Activated CD4-positive, alpha-beta T cell treated with anti-CD3 and anti-CD28 coated beads, Interleukin-2, amount 10 ng/mL, durations not matched to agents 7 days and 5 days (primary cell): ENCODE measurements around the gene FURIN. TPM values are rescaled to one million over a fixed set of nuclear protein-coding genes. Genes with fewer than 3 reads are reported as not detected.
"Not testable (repeated sequence)": the region's sequence is repeated elsewhere in the genome, so short reads cannot be mapped to it uniquely, and the experiment has no call there.

ENCODE experiments used
- CTCF ChIA-PET: fragments of 350-600 bp; sonication (Branson Sonifier 250); formaldehyde crosslinking; loops from one replicate; lab custom pipeline; 2021; ENCODE audit warnings: antibody characterized with exemption; lab: Charles Lee
- POLR2A ChIA-PET: fragments of 350-600 bp; sonication (Branson Sonifier 250); formaldehyde crosslinking; loops from one replicate; lab custom pipeline; 2021; ENCODE audit warnings: antibody characterized with exemption; lab: Charles Lee
- DNase-seq: peaks from one replicate; pipeline ENCODE4 v3.0.0-alpha.2; 2020
- H3K27ac Mint-ChIP-seq: one replicate; pipeline ENCODE4 v1.8.0; 2021; ENCODE audit warnings: mild to moderate bottlenecking, moderate library complexity, mixed read lengths
- H3K27me3 Mint-ChIP-seq: one replicate; pipeline ENCODE4 v1.8.0; 2021; ENCODE audit warnings: mixed read lengths
- H3K36me3 Mint-ChIP-seq: one replicate; pipeline ENCODE4 v1.8.0; 2021; ENCODE audit warnings: low read depth, mixed read lengths
- H3K4me1 Mint-ChIP-seq: one replicate; pipeline ENCODE4 v1.8.0; 2021; ENCODE audit warnings: mixed read lengths
- H3K4me3 Mint-ChIP-seq: one replicate; pipeline ENCODE4 v1.8.0; 2021; ENCODE audit warnings: mild to moderate bottlenecking, moderate library complexity, mixed read lengths
- H3K9me3 Mint-ChIP-seq: one replicate; pipeline ENCODE4 v1.8.0; 2021; ENCODE audit warnings: mixed read lengths
- total RNA-seq, 2 experiments: library from RNA; stranded (reverse); gene quantifications; one replicate each; pipeline ENCODE4 v1.2.3, GENCODE V29; 2021

The FURIN gene
- total RNA-seq, 2 experiments from 2014 or later = 148 to 153 TPM

DNA sequence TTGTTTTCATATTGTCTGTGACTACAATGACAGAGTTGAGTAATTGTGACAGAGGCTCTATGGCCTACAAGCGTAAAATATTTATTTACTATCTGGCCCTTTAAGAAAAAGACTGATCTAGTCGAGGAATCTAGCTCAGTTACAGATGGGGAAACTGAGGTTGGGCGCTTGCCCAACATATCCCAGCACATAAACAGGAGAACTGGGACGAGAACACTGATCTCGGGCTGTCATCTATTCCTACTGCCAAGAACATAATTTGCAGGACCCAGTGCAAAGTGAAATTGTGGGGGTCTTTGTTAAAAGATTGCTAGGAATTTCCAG lies 17.9 kb downstream of the FURIN start:
- H3K4me3 Mint-ChIP-seq = no peak overlapping the region
- DNase-seq = no peak
- no peaks in the 10 kb centered on the region for H3K27me3 Mint-ChIP-seq
- no peaks in the 10 kb centered on the region for H3K9me3 Mint-ChIP-seq
- peaks cover 35% of the 10 kb centered on the region for H3K4me1 Mint-ChIP-seq
- ChIA-PET CTCF (interaction anchor here (0.7 to 3.7 kb wide), 36 partner anchors 9 to 567 kb away, joined by 3 to 25 read pairs (median 5); partner anchors contain the start of genes BLM, FURIN, HDDC3 and MAN2A2), POLR2A (interaction anchor here (0.6 kb wide), 1 partner anchor 40 kb away, joined by 3 read pairs; no protein-coding TSS in a partner anchor)
- H3K27ac Mint-ChIP-seq = peak overlapping the region; percentile 78
- peaks cover 3% of the 10 kb centered on the region for H3K36me3 Mint-ChIP-seq

DNA sequence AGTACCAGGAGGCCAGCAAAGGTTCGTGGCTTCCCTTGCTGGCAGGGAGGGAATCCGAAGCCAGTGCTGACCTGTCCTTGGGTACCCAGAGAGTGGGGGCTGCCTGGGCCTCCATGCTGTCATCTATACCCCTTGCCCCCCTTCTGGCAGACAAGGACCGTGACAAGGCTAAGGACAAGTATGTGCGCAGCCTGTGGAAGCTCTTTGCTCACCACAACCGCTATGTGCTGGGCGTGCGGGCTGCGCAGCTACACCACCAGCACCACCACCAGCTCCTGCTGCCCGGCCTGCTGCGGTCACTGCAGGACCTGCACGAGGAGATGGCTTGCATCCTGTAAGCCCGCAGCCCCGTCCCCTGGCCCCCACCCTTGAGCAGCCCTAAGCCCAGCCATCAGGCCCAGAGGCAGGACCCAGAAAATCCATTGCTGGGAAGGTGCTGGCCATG lies 18.7 kb downstream of the FURIN start:
- Mint-ChIP-seq H3K27me3 (no peaks in the 10 kb centered on the region), H3K4me3 (no peak overlapping the region), H3K36me3 (peaks cover 5% of the 10 kb centered on the region), H3K27ac (no peak overlapping the region), H3K4me1 (peaks cover 35% of the 10 kb centered on the region), H3K9me3 (no peaks in the 10 kb centered on the region)
- CTCF ChIA-PET = interaction anchor here (1.1 to 3.7 kb wide), 11 partner anchors 8 to 273 kb away, joined by 3 to 25 read pairs (median 10); partner anchors contain the start of gene HDDC3
- no peak for DNase-seq
- POLR2A ChIA-PET = no interaction called here

DNA sequence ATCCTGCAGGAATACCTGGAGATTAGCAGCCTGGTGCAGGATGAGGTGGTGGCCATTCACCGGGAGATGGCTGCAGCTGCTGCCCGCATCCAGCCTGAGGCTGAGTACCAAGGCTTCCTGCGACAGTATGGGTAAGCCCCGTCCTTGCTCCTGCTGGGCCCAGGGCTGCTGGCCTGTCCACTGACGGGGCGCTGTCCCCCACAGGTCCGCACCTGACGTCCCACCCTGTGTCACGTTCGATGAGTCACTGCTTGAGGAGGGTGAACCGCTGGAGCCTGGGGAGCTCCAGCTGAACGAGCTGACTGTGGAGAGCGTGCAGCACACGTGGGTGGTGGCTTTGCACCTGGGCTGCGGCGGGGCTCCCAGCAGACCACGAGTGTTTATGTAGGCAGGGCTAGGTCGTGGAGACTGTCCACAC lies 20.9 kb downstream of the FURIN start:
- no peak for DNase-seq
- Mint-ChIP-seq H3K36me3 (peaks cover 6% of the 10 kb centered on the region), H3K4me1 (peaks cover 24% of the 10 kb centered on the region), H3K9me3 (no peaks in the 10 kb centered on the region), H3K4me3 (no peak overlapping the region), H3K27ac (no peak overlapping the region), H3K27me3 (no peaks in the 10 kb centered on the region)
- ChIA-PET POLR2A (no interaction called here), CTCF (interaction anchor here (1.1 to 1.3 kb wide), 4 partner anchors 15 to 249 kb away, joined by 3 to 4 read pairs (median 4); no protein-coding TSS in a partner anchor)

DNA sequence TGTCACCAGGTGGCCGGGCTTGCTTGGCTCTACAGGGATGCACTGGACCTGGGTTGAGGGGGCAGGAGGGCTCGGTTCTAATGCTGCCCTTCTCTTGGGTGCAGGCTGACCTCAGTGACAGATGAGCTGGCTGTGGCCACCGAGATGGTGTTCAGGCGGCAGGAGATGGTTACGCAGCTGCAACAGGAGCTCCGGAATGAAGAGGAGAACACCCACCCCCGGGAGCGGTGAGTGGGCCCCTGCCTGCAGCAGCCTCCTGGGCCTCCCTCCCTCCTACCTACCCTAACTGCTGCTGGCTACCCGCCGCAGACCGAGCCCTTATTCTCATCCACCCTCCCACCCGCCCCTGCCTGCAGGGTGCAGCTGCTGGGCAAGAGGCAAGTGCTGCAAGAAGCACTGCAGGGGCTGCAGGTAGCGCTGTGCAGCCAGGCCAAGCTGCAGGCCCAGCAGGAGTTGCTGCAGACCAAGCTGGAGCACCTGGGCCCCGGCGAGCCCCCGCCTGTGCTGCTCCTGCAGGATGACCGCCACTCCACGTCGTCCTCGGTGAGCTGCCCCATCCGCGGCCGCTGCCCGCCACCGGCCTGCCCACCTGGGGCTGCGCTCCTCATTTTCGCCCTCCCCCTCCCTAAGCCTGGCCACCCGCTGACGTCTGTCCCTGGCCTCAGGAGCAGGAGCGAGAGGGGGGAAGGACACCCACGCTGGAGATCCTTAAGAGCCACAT lies 21.5 kb downstream of the FURIN start:
- POLR2A ChIA-PET = no interaction called here

DNA sequence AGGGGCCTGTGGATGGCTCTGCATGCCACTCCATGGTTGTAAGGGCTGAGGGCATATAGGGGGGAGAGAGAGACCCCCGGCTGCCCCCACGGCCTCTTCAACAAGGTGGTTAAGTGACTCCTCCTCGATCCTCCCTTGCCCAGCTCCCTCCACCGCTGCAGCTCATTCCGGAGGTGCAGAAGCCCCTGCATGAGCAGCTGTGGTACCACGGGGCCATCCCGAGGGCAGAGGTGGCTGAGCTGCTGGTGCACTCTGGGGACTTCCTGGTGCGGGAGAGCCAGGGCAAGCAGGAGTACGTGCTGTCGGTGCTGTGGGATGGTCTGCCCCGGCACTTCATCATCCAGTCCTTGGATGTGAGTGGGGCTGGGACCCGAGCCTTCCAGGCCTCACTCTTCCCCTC lies 22.5 kb downstream of the FURIN start:
- peaks cover 11% of the 10 kb centered on the region for H3K4me1 Mint-ChIP-seq
- no peaks in the 10 kb centered on the region for H3K27me3 Mint-ChIP-seq
- CTCF ChIA-PET = interaction anchor here (1.1 kb wide), 1 partner anchor 12 kb away, joined by 3 read pairs; the partner anchor contains the start of gene MAN2A2
- H3K36me3 Mint-ChIP-seq = peaks cover 6% of the 10 kb centered on the region
- POLR2A ChIA-PET = no interaction called here
- no peak overlapping the region for H3K4me3 Mint-ChIP-seq
- H3K9me3 Mint-ChIP-seq = no peaks in the 10 kb centered on the region
- DNase-seq = no peak
- no peak overlapping the region for H3K27ac Mint-ChIP-seq

More for the DNA sequence above, 21.5 kb downstream of the FURIN start:
- Mint-ChIP-seq H3K27ac (no peak overlapping the region), H3K4me1 (peaks cover 20% of the 10 kb centered on the region), H3K9me3 (no peaks in the 10 kb centered on the region), H3K4me3 (no peak overlapping the region), H3K36me3 (peaks cover 6% of the 10 kb centered on the region), H3K27me3 (no peaks in the 10 kb centered on the region)
- no peak for DNase-seq
- CTCF ChIA-PET = interaction anchor here (1.1 to 1.3 kb wide), 5 partner anchors 13 to 250 kb away, joined by 3 to 4 read pairs (median 3); partner anchors contain the start of gene MAN2A2

DNA sequence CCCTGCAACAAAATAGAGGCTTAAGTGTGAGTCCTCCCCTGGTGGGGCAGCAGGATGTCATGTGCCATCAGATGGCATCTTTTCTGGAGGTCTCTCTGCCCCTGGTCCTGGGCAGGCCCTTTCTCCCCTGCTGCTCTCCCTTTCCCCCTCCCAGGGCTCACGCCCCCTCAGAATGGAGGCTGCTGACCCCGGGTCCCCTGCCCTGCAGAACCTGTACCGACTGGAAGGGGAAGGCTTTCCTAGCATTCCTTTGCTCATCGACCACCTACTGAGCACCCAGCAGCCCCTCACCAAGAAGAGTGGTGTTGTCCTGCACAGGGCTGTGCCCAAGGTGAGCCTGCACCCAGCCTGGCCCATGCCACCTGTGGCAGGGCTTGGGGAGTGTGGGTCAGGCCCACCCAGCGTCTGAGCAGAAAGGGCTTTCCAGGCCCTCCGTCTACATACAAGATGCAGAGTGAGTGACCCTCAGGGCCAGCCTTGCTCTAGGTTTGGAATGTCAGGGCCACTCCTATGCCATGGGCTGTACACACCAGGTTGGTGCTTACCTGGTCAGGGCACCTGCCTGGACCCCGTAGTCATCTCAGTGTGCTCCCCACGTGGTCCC lies 23.1 kb downstream of the FURIN start:
- no peak for DNase-seq
- no peak overlapping the region for H3K4me3 Mint-ChIP-seq
- ChIA-PET POLR2A (no interaction called here), CTCF (no interaction called here)
- H3K36me3 Mint-ChIP-seq = peaks cover 6% of the 10 kb centered on the region
- no peak overlapping the region for H3K27ac Mint-ChIP-seq
- peaks cover 4% of the 10 kb centered on the region for H3K4me1 Mint-ChIP-seq
- no peaks in the 10 kb centered on the region for H3K27me3 Mint-ChIP-seq
- H3K9me3 Mint-ChIP-seq = no peaks in the 10 kb centered on the region

DNA sequence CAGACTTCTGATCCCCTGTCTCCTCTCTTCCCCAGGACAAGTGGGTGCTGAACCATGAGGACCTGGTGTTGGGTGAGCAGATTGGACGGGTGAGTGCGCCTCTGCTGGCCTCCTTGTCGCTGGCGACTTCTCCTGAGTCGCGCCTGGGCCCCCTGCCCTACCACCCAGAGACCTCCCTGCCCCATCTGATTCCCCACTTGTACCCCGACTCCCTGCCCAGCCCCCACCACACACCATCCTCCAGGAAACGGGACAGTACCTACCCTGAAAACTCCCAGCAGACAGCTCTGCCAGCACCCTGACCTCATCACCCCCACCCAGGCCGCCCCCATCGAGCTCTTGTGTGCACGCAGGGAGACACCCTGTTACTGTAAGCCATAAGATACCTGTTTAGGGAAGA lies 23.6 kb downstream of the FURIN start:
- H3K36me3 Mint-ChIP-seq = peaks cover 6% of the 10 kb centered on the region
- peaks cover 2% of the 10 kb centered on the region for H3K4me1 Mint-ChIP-seq
- H3K4me3 Mint-ChIP-seq = no peak overlapping the region
- POLR2A ChIA-PET = no interaction called here
- CTCF ChIA-PET = no interaction called here
- H3K9me3 Mint-ChIP-seq = no peaks in the 10 kb centered on the region
- no peak for DNase-seq
- no peaks in the 10 kb centered on the region for H3K27me3 Mint-ChIP-seq
- no peak overlapping the region for H3K27ac Mint-ChIP-seq

DNA sequence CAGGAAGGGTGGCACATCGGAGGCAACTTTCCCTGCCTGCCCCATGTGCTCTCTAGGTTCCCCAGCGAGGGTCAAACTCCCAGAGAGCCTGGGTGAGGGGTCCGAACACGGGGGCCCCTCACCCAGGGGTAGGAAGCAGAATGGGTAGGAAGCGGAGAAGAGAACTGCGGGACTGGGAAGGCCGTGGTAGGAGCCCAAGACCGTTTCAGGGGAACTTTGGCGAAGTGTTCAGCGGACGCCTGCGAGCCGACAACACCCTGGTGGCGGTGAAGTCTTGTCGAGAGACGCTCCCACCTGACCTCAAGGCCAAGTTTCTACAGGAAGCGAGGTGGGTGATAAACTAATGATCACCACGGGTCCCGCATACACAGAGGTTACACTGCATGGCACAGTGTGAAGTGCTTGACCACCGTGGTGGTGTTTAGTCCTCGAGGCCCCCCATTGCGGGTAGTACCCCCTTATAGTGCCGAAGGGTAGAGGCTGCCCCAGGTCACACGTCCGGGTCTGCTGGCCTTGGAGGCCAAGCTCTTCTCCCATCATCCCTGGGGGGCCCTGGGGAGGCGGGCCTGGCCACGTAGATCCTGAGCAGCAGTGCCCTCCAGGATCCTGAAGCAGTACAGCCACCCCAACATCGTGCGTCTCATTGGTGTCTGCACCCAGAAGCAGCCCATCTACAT lies 24.2 kb downstream of the FURIN start:
- Mint-ChIP-seq H3K4me3 (no peak overlapping the region), H3K36me3 (peaks cover 6% of the 10 kb centered on the region), H3K27me3 (no peaks in the 10 kb centered on the region), H3K4me1 (peaks cover 2% of the 10 kb centered on the region), H3K27ac (no peak overlapping the region), H3K9me3 (no peaks in the 10 kb centered on the region)
- POLR2A ChIA-PET = no interaction called here
- DNase-seq = no peak
- CTCF ChIA-PET = interaction anchor here (0.9 kb wide), 1 partner anchor 245 kb away, joined by 4 read pairs; no protein-coding TSS in a partner anchor

DNA sequence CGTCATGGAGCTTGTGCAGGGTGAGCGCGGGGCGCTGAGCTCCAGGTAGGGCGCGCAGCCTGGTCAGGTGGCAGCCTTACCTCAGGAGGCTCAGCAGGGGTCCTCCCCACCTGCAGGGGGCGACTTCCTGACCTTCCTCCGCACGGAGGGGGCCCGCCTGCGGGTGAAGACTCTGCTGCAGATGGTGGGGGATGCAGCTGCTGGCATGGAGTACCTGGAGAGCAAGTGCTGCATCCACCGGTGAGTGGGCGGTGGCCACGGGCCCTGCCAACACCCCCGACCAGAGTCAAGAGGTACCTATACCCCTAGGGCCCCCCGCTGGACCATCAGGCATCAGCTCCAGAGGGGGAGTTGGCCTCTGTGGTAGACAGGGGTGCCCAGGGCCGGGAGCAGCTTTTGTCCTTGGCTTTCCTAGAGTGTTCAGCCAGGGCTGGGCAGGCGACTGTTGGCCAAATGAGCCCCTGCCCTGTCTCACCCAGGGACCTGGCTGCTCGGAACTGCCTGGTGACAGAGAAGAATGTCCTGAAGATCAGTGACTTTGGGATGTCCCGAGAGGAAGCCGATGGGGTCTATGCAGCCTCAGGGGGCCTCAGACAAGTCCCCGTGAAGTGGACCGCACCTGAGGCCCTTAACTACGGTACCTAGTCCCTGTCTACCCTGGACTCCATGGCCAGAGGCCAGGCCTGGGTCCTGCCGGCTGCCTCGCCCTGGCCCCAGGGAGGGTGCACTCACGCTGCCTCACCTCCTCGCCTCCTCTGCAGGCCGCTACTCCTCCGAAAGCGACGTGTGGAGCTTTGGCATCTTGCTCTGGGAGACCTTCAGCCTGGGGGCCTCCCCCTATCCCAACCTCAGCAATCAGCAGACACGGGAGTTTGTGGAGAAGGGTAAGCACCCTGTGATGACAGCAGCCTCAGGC lies 25.0 kb downstream of the FURIN start:
- no peak for DNase-seq
- Mint-ChIP-seq H3K27me3 (no peaks in the 10 kb centered on the region), H3K4me3 (no peak overlapping the region), H3K4me1 (peaks cover 2% of the 10 kb centered on the region), H3K27ac (no peak overlapping the region), H3K9me3 (no peaks in the 10 kb centered on the region), H3K36me3 (peaks cover 6% of the 10 kb centered on the region)
- ChIA-PET CTCF (interaction anchor here (0.9 to 3.4 kb wide), 3 partner anchors 7 to 246 kb away, joined by 4 to 22 read pairs (median 5); partner anchors contain the start of gene MAN2A2), POLR2A (no interaction called here)

DNA sequence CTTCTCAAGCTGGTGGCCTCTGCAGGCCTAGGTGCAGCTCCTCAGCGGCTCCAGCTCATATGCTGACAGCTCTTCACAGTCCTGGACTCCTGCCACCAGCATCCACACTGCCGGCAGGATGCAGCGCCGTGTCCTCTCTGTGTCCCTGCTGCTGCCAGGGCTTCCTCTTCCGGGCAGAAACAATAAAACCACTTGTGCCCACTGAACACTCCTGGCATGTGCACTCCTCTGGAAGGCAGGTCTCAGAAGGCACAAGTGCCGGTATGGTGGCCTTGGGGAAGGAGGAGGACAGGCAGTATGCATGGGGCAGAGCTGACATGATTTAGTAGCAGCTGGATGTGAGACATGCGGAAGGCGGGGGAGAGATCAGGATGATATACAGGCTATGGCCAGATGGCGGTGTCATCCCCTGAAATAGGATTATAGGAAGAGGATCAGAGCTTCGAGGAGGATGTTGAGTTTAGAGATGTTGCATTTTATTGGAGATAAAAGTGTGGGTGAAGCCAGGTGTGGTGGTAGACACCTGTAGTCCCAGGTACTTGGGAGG lies 27.3 kb downstream of the FURIN start:
- no peak for DNase-seq
- Mint-ChIP-seq H3K27me3 (no peaks in the 10 kb centered on the region), H3K36me3 (peaks cover 6% of the 10 kb centered on the region), H3K27ac (no peak overlapping the region), H3K4me1 (no peaks in the 10 kb centered on the region), H3K4me3 (no peak overlapping the region), H3K9me3 (no peaks in the 10 kb centered on the region)
- POLR2A ChIA-PET = no interaction called here
- CTCF ChIA-PET = interaction anchor here (0.6 to 3.4 kb wide), 5 partner anchors 9 to 230 kb away, joined by 3 to 22 read pairs (median 4); partner anchors contain the start of gene HDDC3

DNA sequence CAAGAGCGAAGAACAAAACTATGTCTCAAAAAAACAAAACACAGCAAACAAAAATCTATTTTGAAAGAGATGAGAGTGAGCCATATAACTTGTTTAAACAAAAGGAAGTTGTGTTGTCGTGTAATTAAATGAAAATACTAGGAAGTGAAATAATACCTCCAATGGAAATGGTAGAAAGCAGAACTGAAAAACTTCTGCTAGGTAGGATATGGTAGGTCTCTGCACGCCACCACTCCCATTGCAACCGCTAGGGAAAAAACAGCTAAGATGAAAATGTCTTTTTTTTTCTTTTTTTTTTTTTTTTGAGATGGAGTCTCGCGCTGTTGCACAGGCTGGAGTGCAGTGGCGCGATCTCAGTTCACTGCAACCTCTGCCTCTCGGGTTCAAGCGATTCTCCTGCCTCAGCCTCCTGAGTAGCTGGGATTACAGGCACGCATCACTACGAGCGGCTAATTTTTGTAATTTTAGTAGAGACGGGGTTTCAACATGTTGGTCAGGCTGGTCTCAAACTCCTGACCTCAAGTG lies 28.8 kb downstream of the FURIN start:
- H3K4me3 Mint-ChIP-seq, H3K36me3 Mint-ChIP-seq, DNase-seq, POLR2A ChIA-PET, H3K27me3 Mint-ChIP-seq, H3K9me3 Mint-ChIP-seq, H3K27ac Mint-ChIP-seq: not testable (repeated sequence)
- CTCF ChIA-PET = interaction anchor here (1.3 to 3.4 kb wide), 3 partner anchors 11 to 180 kb away, joined by 4 to 22 read pairs (median 16); partner anchors contain the start of genes BLM and HDDC3
- H3K4me1 Mint-ChIP-seq = peaks cover 12% of the 10 kb centered on the region
